Glutamatergic neuron (in vitro differentiated cells): ENCODE measurements around the gene AFM. TPM values are rescaled to one million over a fixed set of nuclear protein-coding genes. Genes with fewer than 3 reads are reported as not detected.

Experiments used
- DNase-seq: peaks from one replicate; pipeline ENCODE4 v3.0.0; 2022
- H3K27ac Mint-ChIP-seq: one replicate; pipeline ENCODE4 v1.8.0; 2020; ENCODE audit warnings: mild to moderate bottlenecking, mixed read lengths, inconsistent platforms; ENCODE audit not compliant: unreplicated experiment
- H3K27me3 Mint-ChIP-seq: one replicate; pipeline ENCODE4 v1.8.0; 2020; ENCODE audit warnings: mild to moderate bottlenecking, moderate library complexity, mixed read lengths, inconsistent platforms; ENCODE audit not compliant: unreplicated experiment
- H3K36me3 Mint-ChIP-seq: one replicate; pipeline ENCODE4 v1.8.0; 2020; ENCODE audit warnings: mild to moderate bottlenecking, mixed read lengths, inconsistent platforms; ENCODE audit not compliant: unreplicated experiment
- H3K4me1 Mint-ChIP-seq: one replicate; pipeline ENCODE4 v1.8.0; 2020; ENCODE audit warnings: mild to moderate bottlenecking, low read depth, mixed read lengths, inconsistent platforms; ENCODE audit not compliant: unreplicated experiment
- H3K4me3 Mint-ChIP-seq: one replicate; pipeline ENCODE4 v1.8.0; 2020; ENCODE audit warnings: mild to moderate bottlenecking, mixed read lengths, inconsistent platforms; ENCODE audit not compliant: unreplicated experiment
- H3K9me3 Mint-ChIP-seq: one replicate; pipeline ENCODE4 v1.8.0; 2020; ENCODE audit warnings: mild to moderate bottlenecking, moderate library complexity, mixed read lengths, inconsistent platforms; ENCODE audit not compliant: unreplicated experiment
- total RNA-seq: library from RNA; stranded (reverse); fragmentation: NEBNext Ultra II Directional; extraction: Animal tissue kit (Norgen Biotek cat#: 25700); gene quantifications from one replicate; pipeline ENCODE4 v1.2.1, GENCODE V29; 2021; ENCODE audit not compliant: unreplicated experiment
- TF ChIP-seq, protein P1 (sequence below): fragments of 200-600 bp; sonication (generic); IDR thresholded peaks from one replicate; pipeline ENCODE4 v1.5.0; 2021; ENCODE audit not compliant: partially characterized antibody, unreplicated experiment

Gene AFM
- total RNA-seq, 1 donor from 2014 or later, result not detected

GRCh38 chr4:73438582-73439215 lies 42.8 kb upstream of the AFM start:
- H3K4me3 Mint-ChIP-seq, result no peak overlapping the region
- DNase-seq, result no peak

DNA sequence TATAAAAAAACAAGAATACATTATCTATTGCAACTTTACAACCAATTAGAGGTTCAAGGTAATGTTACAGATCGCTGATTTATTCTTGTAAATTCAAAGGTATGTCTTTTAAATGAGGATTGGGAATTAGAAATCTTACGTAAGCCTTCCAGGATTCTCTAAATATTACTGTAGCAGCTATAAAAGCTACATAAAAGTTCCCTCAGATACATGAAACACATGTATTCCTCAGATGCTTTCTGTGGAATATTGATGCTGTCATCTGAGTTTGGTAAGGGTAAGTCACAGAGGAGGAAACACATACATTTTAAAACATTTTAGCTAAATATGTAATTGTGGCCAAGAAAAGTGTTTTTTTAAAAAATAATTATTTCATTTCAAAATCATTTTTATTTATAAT lies 42.1 kb upstream of the AFM start:
- DNase-seq, result no peak
- Mint-ChIP-seq H3K9me3 (no peaks in the 10 kb centered on the region), H3K36me3 (no peaks in the 10 kb centered on the region), H3K4me1 (no peaks in the 10 kb centered on the region), H3K27ac (no peak overlapping the region), H3K4me3 (no peak overlapping the region), H3K27me3 (no peaks in the 10 kb centered on the region)
- TF ChIP-seq, protein P1, sequence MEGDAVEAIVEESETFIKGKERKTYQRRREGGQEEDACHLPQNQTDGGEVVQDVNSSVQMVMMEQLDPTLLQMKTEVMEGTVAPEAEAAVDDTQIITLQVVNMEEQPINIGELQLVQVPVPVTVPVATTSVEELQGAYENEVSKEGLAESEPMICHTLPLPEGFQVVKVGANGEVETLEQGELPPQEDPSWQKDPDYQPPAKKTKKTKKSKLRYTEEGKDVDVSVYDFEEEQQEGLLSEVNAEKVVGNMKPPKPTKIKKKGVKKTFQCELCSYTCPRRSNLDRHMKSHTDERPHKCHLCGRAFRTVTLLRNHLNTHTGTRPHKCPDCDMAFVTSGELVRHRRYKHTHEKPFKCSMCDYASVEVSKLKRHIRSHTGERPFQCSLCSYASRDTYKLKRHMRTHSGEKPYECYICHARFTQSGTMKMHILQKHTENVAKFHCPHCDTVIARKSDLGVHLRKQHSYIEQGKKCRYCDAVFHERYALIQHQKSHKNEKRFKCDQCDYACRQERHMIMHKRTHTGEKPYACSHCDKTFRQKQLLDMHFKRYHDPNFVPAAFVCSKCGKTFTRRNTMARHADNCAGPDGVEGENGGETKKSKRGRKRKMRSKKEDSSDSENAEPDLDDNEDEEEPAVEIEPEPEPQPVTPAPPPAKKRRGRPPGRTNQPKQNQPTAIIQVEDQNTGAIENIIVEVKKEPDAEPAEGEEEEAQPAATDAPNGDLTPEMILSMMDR, result no peak

More at GRCh38 chr4:73438582-73439215, 42.8 kb upstream of the AFM start:
- TF ChIP-seq, protein P1, result no peak
- H3K36me3 Mint-ChIP-seq, result no peaks in the 10 kb centered on the region
- no peaks in the 10 kb centered on the region for H3K9me3 Mint-ChIP-seq
- no peak overlapping the region for H3K27ac Mint-ChIP-seq
- H3K4me1 Mint-ChIP-seq, result no peaks in the 10 kb centered on the region
- no peaks in the 10 kb centered on the region for H3K27me3 Mint-ChIP-seq

GRCh38 chr4:73439991-73440390 lies 41.6 kb upstream of the AFM start:
- DNase-seq, result no peak
- no peaks in the 10 kb centered on the region for H3K36me3 Mint-ChIP-seq
- no peak overlapping the region for H3K4me3 Mint-ChIP-seq
- H3K4me1 Mint-ChIP-seq, result no peaks in the 10 kb centered on the region
- no peaks in the 10 kb centered on the region for H3K9me3 Mint-ChIP-seq
- TF ChIP-seq, protein P1, result no peak
- H3K27ac Mint-ChIP-seq, result no peak overlapping the region
- H3K27me3 Mint-ChIP-seq, result no peaks in the 10 kb centered on the region

- no peaks in the 10 kb centered on the region for H3K9me3 Mint-ChIP-seq
- H3K27ac Mint-ChIP-seq, result no peak overlapping the region
- DNase-seq, result no peak
- no peaks in the 10 kb centered on the region for H3K4me1 Mint-ChIP-seq
- no peak overlapping the region for H3K4me3 Mint-ChIP-seq
- H3K36me3 Mint-ChIP-seq, result no peaks in the 10 kb centered on the region
- no peaks in the 10 kb centered on the region for H3K27me3 Mint-ChIP-seq
- TF ChIP-seq, protein P1, result no peak
Measured at GRCh38 chr4:73440653-73441052, 40.9 kb upstream of the AFM start.

GRCh38 chr4:73442275-73442674 lies 39.3 kb upstream of the AFM start:
- no peak overlapping the region for H3K27ac Mint-ChIP-seq
- peaks cover 2% of the 10 kb centered on the region for H3K4me1 Mint-ChIP-seq
- H3K27me3 Mint-ChIP-seq, result no peaks in the 10 kb centered on the region
- H3K4me3 Mint-ChIP-seq, result no peak overlapping the region
- no peak for DNase-seq
- H3K9me3 Mint-ChIP-seq, result no peaks in the 10 kb centered on the region
- TF ChIP-seq, protein P1, result no peak
- no peaks in the 10 kb centered on the region for H3K36me3 Mint-ChIP-seq
